Muscle of back (tissue), 11 donors: Measurements from ENCODE around the gene PDGFRA. TPM values are rescaled to one million over a fixed set of nuclear protein-coding genes. Genes with fewer than 3 reads are reported as not detected.
"Not testable (repeated sequence)": the region's sequence is repeated elsewhere in the genome, so short reads cannot be mapped to it uniquely, and the experiment has no call there.

Source experiments
- DNase-seq, 3 donors: peaks; one replicate each; pipeline versions ENCODE4 v3.0.0 to v3.0.0-alpha.2; 2013
- polyA plus RNA-seq, 10 donors: library from polyadenylated mRNA; unstranded; fragments of 120-200 nt; gene quantifications; one replicate each; pipeline ENCODE4 v1.2.1, GENCODE V29; 2013; ENCODE audit not compliant: insufficient read length in 10 of 10

The PDGFRA gene
- polyA plus RNA-seq, 10 donors = 70.9 to 120 (median 91.2) TPM

DNA sequence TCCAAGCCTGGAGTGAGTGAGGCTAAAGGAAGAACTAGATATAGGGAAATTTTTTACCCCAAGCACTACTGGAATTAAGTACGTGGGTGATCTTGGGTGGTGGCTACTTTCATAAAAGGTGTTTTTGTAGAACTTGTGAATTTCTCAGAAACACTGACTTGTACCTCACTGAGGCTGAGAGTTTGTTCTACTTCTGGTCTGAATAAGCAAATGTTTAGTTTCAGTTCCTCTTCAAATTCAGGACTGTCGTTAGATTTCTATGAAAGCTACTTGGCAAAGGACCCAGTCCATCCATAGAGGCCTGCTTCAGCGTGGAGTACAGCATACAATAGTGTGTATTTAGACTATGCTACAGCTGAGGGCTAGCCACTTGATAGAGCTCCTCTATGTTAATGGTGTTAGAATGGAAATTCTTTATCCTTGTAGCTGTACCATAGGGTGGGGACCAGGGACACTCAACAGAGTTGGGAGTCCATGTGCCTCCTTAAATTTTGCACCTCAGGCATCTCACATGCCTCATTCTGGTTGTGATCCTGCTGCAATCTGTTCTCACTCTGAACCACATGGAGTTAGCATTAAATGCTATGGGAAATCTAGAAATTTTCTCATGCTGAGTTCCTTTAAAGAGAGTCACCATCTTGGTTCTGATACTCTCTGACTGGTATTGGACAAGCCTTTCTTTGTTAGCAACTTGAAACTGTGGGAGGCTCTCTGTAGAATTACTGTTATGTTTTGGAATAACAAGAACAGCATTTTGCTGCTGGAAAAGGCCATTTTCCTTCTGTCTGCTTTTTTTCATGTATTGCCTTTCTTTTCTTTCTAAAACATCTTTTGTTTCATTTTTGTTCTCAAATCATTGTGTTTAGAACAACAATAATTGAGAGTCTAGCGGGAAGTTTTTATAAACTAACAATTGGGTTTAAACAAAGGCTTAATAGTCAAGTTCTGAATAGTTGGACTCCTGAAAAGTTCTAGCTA, 86.8 kb downstream of the PDGFRA start:
- peak in 2 of 3 donors; percentile 19 to 49 for DNase-seq

GRCh38 chr4:54317690-54318089, 88.6 kb downstream of the PDGFRA start:
- no peak for DNase-seq

DNA sequence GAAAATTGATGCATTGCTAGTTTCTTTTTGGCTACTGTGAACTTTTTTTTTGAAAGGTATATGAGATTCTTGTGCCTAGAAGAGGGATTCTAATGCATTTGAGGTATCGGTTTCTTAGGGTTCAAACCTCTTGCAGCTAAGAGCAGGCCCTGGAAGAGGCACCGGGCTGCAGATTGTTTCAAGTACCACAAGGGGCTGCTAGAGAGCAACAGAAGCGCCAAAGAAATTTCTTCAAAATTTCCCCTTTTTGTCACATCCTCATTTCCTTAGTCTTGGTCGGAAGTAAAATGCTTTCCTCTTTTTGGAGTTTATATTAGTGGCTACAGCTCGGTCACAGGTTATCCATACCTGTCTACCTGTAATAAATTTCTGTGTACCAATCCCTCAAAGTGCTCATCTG, 89.8 kb downstream of the PDGFRA start:
- DNase-seq = peak; percentile 21 to 59 (median 26)

- DNase-seq = no peak
These were observed 92.0 kb downstream of the PDGFRA start for GRCh38 chr4:54320826-54321685.

DNA sequence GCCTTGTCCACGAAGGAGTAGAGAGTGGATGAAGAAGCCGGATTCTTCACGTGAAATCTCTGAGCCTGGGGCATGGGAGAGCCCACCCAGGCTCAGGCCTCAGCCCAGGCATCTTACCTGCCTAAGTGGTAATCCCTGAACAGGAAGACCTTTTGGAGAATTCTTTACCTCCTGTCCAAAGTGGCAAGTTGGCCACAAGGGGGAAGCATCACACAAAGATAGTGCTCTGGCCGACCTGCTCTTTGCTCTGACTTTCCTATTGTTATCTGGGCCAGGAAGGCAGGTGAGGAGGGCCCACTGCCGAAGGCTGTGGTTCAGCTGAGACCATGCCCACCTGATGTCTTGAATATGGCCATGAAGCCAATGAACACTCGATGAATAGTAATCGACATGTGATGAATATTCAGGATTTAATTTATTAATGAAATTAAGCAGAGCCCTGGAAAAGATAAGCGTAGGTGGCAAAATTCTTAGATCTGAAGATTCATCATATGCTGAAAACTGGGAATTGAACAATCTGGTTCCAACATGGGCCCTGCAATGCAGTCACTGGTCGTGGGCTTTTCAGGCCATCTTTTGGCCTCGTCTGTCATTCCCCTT, 93.8 kb downstream of the PDGFRA start:
- DNase-seq = peak; percentile 47 to 73 (median 58)

DNA sequence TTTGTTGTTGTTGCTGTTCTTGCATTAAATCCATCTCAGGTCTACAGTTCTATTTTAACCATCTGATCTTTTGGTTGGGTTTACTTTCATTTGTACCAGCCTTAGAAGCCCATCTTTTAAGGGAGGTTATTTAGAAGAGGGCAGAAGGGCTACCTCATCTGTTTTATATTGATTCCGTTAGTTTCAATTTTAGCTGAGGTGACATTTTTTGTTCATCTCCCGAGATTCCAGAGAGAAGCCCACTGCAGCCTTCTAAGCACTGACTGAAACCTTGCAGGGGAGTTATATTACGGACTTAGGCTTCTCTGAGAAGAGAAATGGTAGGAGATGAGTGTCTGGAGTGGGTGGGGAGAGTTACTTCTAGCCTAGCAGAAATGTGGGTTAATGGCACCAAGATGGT, 101.8 kb downstream of the PDGFRA start:
- no peak for DNase-seq

DNA sequence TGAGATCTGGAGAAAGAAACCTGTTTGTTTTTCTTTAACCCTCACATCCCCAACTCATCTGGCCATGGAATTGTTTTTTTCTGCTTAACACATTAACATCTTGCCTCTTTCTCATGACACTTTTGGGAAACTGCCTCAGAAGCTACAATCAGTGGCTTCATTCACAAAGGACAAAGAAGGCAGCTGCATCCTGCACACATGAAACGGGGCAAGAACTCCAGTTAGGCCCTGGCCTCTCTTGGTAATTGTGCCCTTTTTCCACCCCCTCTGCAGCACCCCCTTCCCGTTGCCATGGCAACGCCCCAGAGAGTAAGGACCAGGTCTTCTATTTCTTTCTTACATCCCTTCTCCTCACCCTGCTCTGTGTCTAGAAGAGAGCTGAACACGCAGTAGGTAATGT, 103.4 kb downstream of the PDGFRA start:
- no peak for DNase-seq

GRCh38 chr4:54333657-54334056, 104.6 kb downstream of the PDGFRA start:
- no peak for DNase-seq

DNA sequence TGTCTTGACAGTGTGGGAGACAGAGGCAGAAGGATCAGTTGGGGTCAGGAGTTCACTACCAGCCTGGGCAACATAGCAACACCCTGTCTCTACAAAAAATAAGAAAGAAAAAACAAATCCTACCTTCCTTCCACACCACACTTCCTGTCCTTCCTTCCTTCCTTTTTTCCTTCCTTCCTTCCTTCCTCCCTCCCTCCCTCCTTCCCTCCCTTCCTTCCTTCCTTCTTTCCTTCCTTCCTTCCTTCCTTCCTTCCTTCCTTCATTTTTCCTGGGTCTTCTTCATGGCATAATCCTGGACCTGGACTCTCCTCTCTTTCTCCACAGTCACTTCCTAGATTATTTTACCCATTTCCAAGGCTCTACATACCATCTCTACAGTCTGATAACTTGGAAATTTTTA, 105.7 kb downstream of the PDGFRA start:
- DNase-seq = not testable (repeated sequence)

DNA sequence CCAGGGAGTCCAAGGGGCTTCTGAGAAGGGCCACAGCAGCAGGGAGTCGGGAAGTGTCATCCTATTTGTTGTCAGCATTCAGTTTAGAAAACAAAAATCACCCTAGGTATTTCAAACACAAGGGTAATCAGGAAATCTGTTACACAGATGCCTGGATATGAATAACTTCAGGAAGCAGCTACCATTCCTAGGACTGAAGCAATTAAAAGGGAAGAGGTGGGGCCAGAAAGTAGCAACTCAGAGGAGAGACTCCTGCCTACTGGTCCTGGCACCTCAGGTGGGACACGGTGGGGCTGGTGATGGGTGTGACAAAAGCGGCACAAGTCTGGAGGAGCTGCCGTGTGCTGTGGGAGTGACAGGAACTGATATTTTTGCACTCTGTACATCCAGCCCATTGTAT, 107.9 kb downstream of the PDGFRA start:
- DNase-seq = no peak

DNA sequence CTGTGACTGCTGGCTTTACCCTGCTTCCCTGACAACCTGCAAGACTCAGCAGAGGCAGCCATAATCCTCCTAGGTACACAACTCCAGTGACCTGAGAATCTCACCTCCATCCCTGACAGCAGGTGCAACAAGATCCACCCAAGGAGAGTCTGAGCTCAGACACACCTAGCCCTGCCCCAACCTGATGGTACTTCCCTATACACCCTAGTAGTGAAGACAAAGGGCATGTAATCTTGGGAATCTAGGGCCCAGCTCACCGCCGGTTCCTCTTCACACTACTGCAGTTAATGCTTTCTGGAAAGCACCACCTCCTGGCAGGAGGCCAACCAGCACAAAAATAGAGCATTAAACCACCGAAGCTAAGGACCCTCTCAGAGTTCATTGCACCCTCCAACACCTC, 113.0 kb downstream of the PDGFRA start:
- DNase-seq = not testable (repeated sequence)

Other genes with a start within 250 kb of the PDGFRA start
- gene CHIC2, start 164.7 kb upstream of the PDGFRA start, polyA plus RNA-seq = 10 to 100 TPM; 14.8 to 25.1 (median 21.4) TPM
- gene GSX2, start 129.1 kb upstream of the PDGFRA start, polyA plus RNA-seq = not detected